Testis (tissue), 3 donors: ENCODE measurements around the gene REXO5. TPM values are rescaled to one million over a fixed set of nuclear protein-coding genes. Genes with fewer than 3 reads are reported as not detected.

Experiments
- DNase-seq: peaks from one replicate; pipeline ENCODE4 v3.0.0-alpha.2; 2019
- H3K27ac ChIP-seq, 2 donors: fragments of 200-600 bp; sonication (generic); one replicate each; pipeline ENCODE4 v1.5.1; 2019
- H3K27me3 ChIP-seq: fragments of 200-600 bp; sonication (generic); one replicate; pipeline ENCODE4 v1.5.1; 2019
- H3K36me3 ChIP-seq: fragments of 200-600 bp; sonication (generic); one replicate; pipeline ENCODE4 v1.5.1; 2017; ENCODE audit warnings: low read depth; ENCODE audit errors: missing control alignments
- H3K4me1 ChIP-seq: fragments of 200-600 bp; sonication (generic); one replicate; pipeline ENCODE4 v1.5.1; 2019
- H3K4me3 ChIP-seq, 2 donors: fragments of 200-600 bp; sonication (generic); one replicate each; pipeline ENCODE4 v1.5.1; 2017 to 2019
- H3K9me3 ChIP-seq: fragments of 200-600 bp; sonication (generic); one replicate; pipeline ENCODE4 v1.5.1; 2017
- CTCF ChIP-seq, 3 experiments: fragments of 450-650 bp in 2 of 3; fragments of 200-600 bp in 1 of 3; sonication (generic) in 1 of 3; IDR thresholded peaks; one replicate each; pipeline ENCODE4 v1.5.1; 2016 to 2019; ENCODE audit warnings: antibody characterized with exemption in 3 of 3, mild to moderate bottlenecking in 2 of 3, moderate library complexity in 1 of 3
- POLR2A ChIP-seq: fragments of 450-650 bp; IDR thresholded peaks from one replicate; pipeline ENCODE4 v1.6.1; 2017; ENCODE audit warnings: antibody characterized with exemption, mild to moderate bottlenecking, moderate library complexity
- WGBS, 2 donors: methylation state at CpG; one replicate each; pipeline ENCODE4 v1.1.5; 2018; 5-methylcytosine and 5-hydroxymethylcytosine counted together
- intact Hi-C: fragments of 100-400 bp; cut with DNase I; formaldehyde crosslinking; loops from one replicate; pipeline ENCODE4 v1.15.1; 2023; ENCODE audit warnings: low total_unique reads
- polyA plus RNA-seq: library from polyadenylated mRNA; stranded (reverse); fragments of 350-450 nt; fragmentation: Illumina TruSeq; extraction: RNeasy Lipid Tissue Mini Kit (QIAGEN cat#74804); gene quantifications from one replicate; pipeline ENCODE4 v1.2.3, GENCODE V29; 2014; ENCODE audit warnings: low read depth, low replicate concordance; ENCODE audit not compliant: insufficient read depth
- total RNA-seq, 2 donors: library from RNA; depleted of rRNA; stranded (reverse); fragments of >200 nt; gene quantifications; one replicate each; pipeline ENCODE4 v1.2.3, GENCODE V29; 2016

Gene REXO5
- total and polyA plus RNA-seq, 3 donors from 2014 or later, result 228 to 991 (median 234) TPM

- H3K4me1 ChIP-seq, result no peaks in the 10 kb centered on the region
- WGBS, 2 donors, result 87 to 90% methylated on average over 1 of the region's 1 CpG
- no peak overlapping the region for H3K27ac ChIP-seq
- no peaks in the 10 kb centered on the region for H3K27me3 ChIP-seq
- H3K9me3 ChIP-seq, result no peaks in the 10 kb centered on the region
- no peak for TF ChIP-seq POLR2A
- TF ChIP-seq CTCF (IDR thresholded peaks at IDR 0.05), result no peak
- no peaks in the 10 kb centered on the region for H3K36me3 ChIP-seq
- intact Hi-C loops, result no loop called here
- DNase-seq, result no peak
- H3K4me3 ChIP-seq, result no peak overlapping the region
Measured at GRCh38 chr16:20781697-20782096, 24.6 kb upstream of the REXO5 start.

GRCh38 chr16:20782470-20782869 is 23.9 kb upstream of the REXO5 start:
- intact Hi-C loops, result no loop called here
- TF ChIP-seq POLR2A (no peak), CTCF (IDR thresholded peaks at IDR 0.05) (no peak)
- H3K36me3 ChIP-seq, result no peaks in the 10 kb centered on the region
- H3K4me3 ChIP-seq, result no peak overlapping the region
- H3K4me1 ChIP-seq, result no peaks in the 10 kb centered on the region
- H3K27me3 ChIP-seq, result no peaks in the 10 kb centered on the region
- DNase-seq, result no peak
- WGBS, 2 donors, result 90 to 91% methylated on average over 2 of the region's 2 CpGs
- no peaks in the 10 kb centered on the region for H3K9me3 ChIP-seq
- H3K27ac ChIP-seq, result no peak overlapping the region

GRCh38 chr16:20784204-20784603 is 22.1 kb upstream of the REXO5 start:
- no peak for TF ChIP-seq CTCF (IDR thresholded peaks at IDR 0.05)
- TF ChIP-seq POLR2A, result no peak
- Histone ChIP-seq H3K27ac (no peak overlapping the region), H3K27me3 (no peaks in the 10 kb centered on the region), H3K9me3 (no peaks in the 10 kb centered on the region), H3K36me3 (no peaks in the 10 kb centered on the region), H3K4me3 (no peak overlapping the region), H3K4me1 (no peaks in the 10 kb centered on the region)
- intact Hi-C loops, result no loop called here
- DNase-seq, result no peak

GRCh38 chr16:20789130-20789529 is 17.2 kb upstream of the REXO5 start:
- Histone ChIP-seq H3K4me3 (no peak overlapping the region), H3K36me3 (no peaks in the 10 kb centered on the region), H3K4me1 (no peaks in the 10 kb centered on the region), H3K27ac (no peak overlapping the region), H3K27me3 (no peaks in the 10 kb centered on the region), H3K9me3 (no peaks in the 10 kb centered on the region)
- DNase-seq, result no peak
- intact Hi-C loops, result no loop called here
- TF ChIP-seq CTCF (IDR thresholded peaks at IDR 0.05) (no peak), POLR2A (no peak)

- Histone ChIP-seq H3K9me3 (no peaks in the 10 kb centered on the region), H3K4me3 (no peak overlapping the region), H3K27me3 (no peaks in the 10 kb centered on the region), H3K27ac (no peak overlapping the region), H3K4me1 (no peaks in the 10 kb centered on the region), H3K36me3 (no peaks in the 10 kb centered on the region)
- WGBS, 2 donors, result 91 to 92% methylated on average over 5 of the region's 5 CpGs
- TF ChIP-seq CTCF (IDR thresholded peaks at IDR 0.05), result no peak
- no peak for TF ChIP-seq POLR2A
- intact Hi-C loops, result no loop called here
- no peak for DNase-seq
Measured at GRCh38 chr16:20791923-20792612, 14.3 kb upstream of the REXO5 start.
